HepG2 (cell line): ENCODE data around the gene SCRT2. TPM values are rescaled to one million over a fixed set of nuclear protein-coding genes. Genes with fewer than 3 reads are reported as not detected.
A peak's percentile ranks its signal among the peaks of the same experiment; 100 is the strongest.

ENCODE experiments used
- AGO2 ChIP-seq: fragments of 200-400 bp; formaldehyde crosslinking; optimal IDR thresholded peaks from 2 replicates; pipeline ENCODE3; 2017; ENCODE audit warnings: mild to moderate bottlenecking, low read depth, low read length, moderate library complexity
- BATF2 ChIP-seq: sonication (generic); formaldehyde crosslinking; IDR thresholded peaks from 2 replicates; pipeline ENCODE4 v1.8.0; 2022; ENCODE audit warnings: mild to moderate bottlenecking, missing genetic modification reagents, moderate library complexity
- EP300 ChIP-seq, 3 experiments: sonication (generic) in 1 of 3; formaldehyde crosslinking in 1 of 3; IDR thresholded peaks; 2 replicates each; pipeline versions ENCODE4 v1.5.1 to v1.6.1; 2011 to 2020; ENCODE audit warnings: low read depth in 2 of 3, low read length in 2 of 3, borderline replicate concordance in 1 of 3, improper control_type of control experiment in 1 of 3, mild to moderate bottlenecking in 1 of 3, missing genetic modification reagents in 1 of 3, moderate library complexity in 1 of 3
- HIC2 ChIP-seq: sonication (generic); formaldehyde crosslinking; IDR thresholded peaks from 2 replicates; pipeline ENCODE4 v1.9.0; 2022; ENCODE audit warnings: low read depth, missing genetic modification reagents
- KDM5A ChIP-seq: fragments of 200-600 bp; sonication (generic); IDR thresholded peaks from 2 replicates; pipeline ENCODE4 v1.7.0; 2018; ENCODE audit warnings: antibody characterized with exemption, mild to moderate bottlenecking, low read length, borderline replicate concordance
- MTA3 ChIP-seq: sonication (generic); formaldehyde crosslinking; IDR thresholded peaks from 2 replicates; pipeline ENCODE4 v1.4.0; 2020; ENCODE audit warnings: missing genetic modification reagents
- ZBTB10 ChIP-seq: sonication (generic); formaldehyde crosslinking; IDR thresholded peaks from 2 replicates; pipeline ENCODE4 v1.4.0; 2020; ENCODE audit warnings: missing genetic modification reagents, borderline replicate concordance
- ZC3H13 ChIP-seq: sonication (generic); formaldehyde crosslinking; IDR thresholded peaks from 2 replicates; pipeline ENCODE4 v1.8.1; 2023; ENCODE audit warnings: mild to moderate bottlenecking, missing genetic modification reagents, moderate library complexity
- ZNF124 ChIP-seq: sonication (generic); formaldehyde crosslinking; IDR thresholded peaks from 2 replicates; pipeline ENCODE4 v1.4.0; 2020; ENCODE audit warnings: missing genetic modification reagents
- ZNF143 ChIP-seq: sonication (generic); formaldehyde crosslinking; IDR thresholded peaks from 2 replicates; pipeline ENCODE4 v1.4.0; 2020; ENCODE audit warnings: missing genetic modification reagents
- ZNF280B ChIP-seq: sonication (generic); formaldehyde crosslinking; IDR thresholded peaks from 2 replicates; pipeline ENCODE4 v1.5.0; 2020; ENCODE audit warnings: missing genetic modification reagents, mild to moderate bottlenecking, borderline replicate concordance
- ZNF329 ChIP-seq: sonication (generic); formaldehyde crosslinking; IDR thresholded peaks from 2 replicates; pipeline ENCODE4 v1.9.0; 2021; ENCODE audit warnings: low read depth, mild to moderate bottlenecking, missing genetic modification reagents
- ZNF747 ChIP-seq: sonication (generic); formaldehyde crosslinking; IDR thresholded peaks from 2 replicates; pipeline ENCODE4 v1.8.1; 2023; ENCODE audit warnings: missing genetic modification reagents, mild to moderate bottlenecking, borderline replicate concordance
- polyA plus RNA-seq, 8 experiments: library from polyadenylated mRNA; depleted of rRNA in 3 of 8; stranded (reverse) in 7 of 8; unstranded in 1 of 8; fragments of >200 nt; fragmentation: Illumina TruSeq in 4 of 8; extraction: Trizol in 4 of 8; gene quantifications; 2 replicates each; pipeline versions ENCODE4 v1.2.1 to v1.2.3, GENCODE V29; 2011 to 2016; ENCODE audit warnings: low read depth in 4 of 8, missing spikeins in 1 of 8, mixed read lengths in 1 of 8; ENCODE audit not compliant: insufficient read depth in 1 of 8
- total RNA-seq, 5 experiments: library from RNA; depleted of rRNA; stranded (reverse); fragments of >200 nt; fragmentation: Illumina TruSeq; extraction: Trizol; gene quantifications; 2 replicates each; pipeline ENCODE4 v1.2.3, GENCODE V29; 2016; ENCODE audit warnings: low read depth in 1 of 5
- TF ChIP-seq, protein P1 (sequence below): sonication (generic); formaldehyde crosslinking; IDR thresholded peaks from 2 replicates; pipeline ENCODE4 v1.5.0; 2020; ENCODE audit warnings: missing genetic modification reagents

Gene SCRT2
- total and polyA plus RNA-seq, 2 of the 13 experiments (the other 11 are each of a cell fraction or from before 2014, with no cell fraction given): not detected

GRCh38 chr20:642398-643174, 33.0 kb downstream of the SCRT2 start (continued):
- TF ChIP-seq ZC3H13 (no peak), ZNF124 (CRISPR knock-in tag) (no peak), ZNF329 (no peak), ZNF280B (CRISPR knock-in tag) (peak; percentile 41; the same call in 1 of the 2 replicates), ZBTB10 (CRISPR knock-in tag) (peak; percentile 91; the same call in 1 of the 2 replicates), BATF2 (CRISPR knock-in tag) (no peak), MTA3 (CRISPR knock-in tag) (no peak), EP300 (IDR thresholded peaks at IDR 0.05; ENCODE audit: low read depth in 2 of 2, low read length in 2 of 2) (peak in 1 of 2 experiments; percentile 54; a peak in 1 of 4 replicates), EP300 (CRISPR knock-in tag; IDR thresholded peaks at IDR 0.05; ENCODE audit: borderline replicate concordance) (peak; percentile 42), AGO2 (no peak), KDM5A (no peak), ZNF143 (CRISPR knock-in tag) (peak; percentile 23; the same call in 1 of the 2 replicates), HIC2 (CRISPR knock-in tag) (no peak; the same call in 1 of the 2 replicates), ZNF747 (CRISPR knock-in tag) (no peak)
- TF ChIP-seq, protein P1, sequence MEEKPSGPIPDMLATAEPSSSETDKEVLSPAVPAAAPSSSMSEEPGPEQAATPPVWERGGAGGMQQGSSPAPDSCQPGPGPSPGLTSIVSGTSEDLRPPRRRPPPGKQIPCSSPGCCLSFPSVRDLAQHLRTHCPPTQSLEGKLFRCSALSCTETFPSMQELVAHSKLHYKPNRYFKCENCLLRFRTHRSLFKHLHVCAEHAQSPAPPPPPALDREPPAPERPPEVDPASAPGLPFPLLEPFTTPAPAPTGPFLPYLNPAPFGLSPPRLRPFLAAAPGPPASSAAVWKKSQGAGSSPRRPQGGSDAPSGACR (CRISPR knock-in tag): no peak
